DMS 273 (cell line): Measurements from ENCODE around the gene ZSCAN22.

Experiments used
- DNase-seq: peaks from one replicate; lab custom pipeline; 2025; ENCODE audit not compliant: unreplicated experiment; lab: John Stamatoyannopoulos, UW

ZSCAN22 gene

DNA sequence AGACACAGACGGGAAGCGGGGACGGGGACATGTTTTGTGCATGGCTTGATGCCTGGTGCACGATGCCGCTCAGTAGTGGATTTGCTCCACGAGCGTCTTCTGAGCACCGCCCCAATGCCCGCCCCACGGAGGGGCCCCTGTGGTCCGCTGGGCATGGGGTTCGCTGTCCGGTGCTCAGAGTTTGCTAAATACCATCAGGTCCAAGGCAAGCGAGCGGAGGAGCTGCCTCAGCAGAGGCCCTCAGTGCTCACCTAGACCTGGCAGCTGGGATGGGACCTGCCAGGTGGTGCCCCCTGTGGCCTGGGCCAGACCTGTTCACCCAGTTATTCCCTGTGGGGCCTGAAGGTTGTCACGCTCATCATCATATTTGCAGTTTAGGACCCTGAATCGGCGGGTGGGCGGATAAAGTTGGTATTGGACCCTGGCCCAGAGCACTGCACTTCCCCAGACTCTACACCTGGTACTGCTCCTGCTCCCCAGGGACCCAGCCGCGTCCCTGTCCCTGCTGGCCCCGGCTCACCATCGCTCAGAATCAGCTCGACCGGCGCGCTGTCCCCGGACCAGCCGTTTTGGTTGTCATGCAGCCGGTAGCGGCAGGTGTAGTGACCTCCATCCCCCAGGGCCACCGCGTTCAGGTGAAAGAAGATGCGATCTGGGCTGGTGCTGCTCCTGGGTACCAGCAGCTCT is 24.2 kb downstream of the ZSCAN22 start:
- no peak for DNase-seq

DNA sequence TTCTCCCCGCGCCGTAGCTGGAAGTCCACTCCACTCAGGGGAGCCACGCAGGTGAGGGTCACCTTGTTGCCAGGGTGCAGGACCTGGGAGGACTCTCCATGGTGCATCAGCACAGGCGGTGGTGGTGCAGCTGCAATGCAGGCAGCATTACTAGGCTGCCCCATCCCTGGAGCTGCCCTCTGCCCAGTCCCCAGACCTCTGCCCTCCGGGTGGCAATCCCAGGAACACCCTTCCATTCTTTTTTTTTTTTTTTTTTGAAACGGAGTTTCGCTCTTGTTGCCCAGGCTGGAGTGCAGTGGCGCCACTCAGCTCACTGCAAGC is 24.7 kb downstream of the ZSCAN22 start:
- DNase-seq: no peak

DNA sequence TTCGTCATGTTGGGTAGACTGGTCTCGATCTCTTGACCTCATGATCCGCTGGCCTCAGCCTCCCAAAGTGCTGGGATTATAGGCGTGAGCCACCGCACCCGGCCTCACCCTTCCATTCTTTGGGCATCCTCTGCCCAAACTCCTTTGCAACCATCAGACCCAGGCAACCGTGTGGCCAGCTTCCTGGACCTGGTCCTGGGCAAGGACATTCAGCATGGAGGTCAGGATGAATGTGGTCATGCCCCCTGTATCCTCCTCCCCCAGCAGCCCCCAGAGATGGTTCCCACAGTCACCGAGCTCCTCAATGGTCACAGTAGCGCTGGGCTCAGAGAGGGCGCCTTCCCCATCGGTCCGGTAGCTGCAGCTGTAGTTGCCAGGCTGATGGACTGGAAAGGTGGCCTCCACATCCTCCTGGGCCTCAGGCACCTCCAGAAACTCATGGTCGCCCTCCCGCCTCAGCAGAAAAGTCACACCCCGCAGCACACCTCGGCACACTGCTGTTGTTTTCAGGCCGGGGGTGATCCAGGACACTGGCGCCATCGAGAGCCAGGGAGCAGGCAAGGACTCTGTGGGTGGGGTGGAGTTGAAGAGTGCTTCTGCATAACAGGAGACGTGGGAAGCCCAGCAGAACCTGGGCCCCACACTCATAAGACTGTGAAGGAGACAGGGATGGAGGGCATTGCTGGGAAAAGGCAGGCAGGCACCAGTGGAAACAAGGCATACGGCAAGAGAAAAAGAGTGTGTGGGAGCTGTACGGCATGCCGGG is 25.4 kb downstream of the ZSCAN22 start:
- no peak for DNase-seq

DNA sequence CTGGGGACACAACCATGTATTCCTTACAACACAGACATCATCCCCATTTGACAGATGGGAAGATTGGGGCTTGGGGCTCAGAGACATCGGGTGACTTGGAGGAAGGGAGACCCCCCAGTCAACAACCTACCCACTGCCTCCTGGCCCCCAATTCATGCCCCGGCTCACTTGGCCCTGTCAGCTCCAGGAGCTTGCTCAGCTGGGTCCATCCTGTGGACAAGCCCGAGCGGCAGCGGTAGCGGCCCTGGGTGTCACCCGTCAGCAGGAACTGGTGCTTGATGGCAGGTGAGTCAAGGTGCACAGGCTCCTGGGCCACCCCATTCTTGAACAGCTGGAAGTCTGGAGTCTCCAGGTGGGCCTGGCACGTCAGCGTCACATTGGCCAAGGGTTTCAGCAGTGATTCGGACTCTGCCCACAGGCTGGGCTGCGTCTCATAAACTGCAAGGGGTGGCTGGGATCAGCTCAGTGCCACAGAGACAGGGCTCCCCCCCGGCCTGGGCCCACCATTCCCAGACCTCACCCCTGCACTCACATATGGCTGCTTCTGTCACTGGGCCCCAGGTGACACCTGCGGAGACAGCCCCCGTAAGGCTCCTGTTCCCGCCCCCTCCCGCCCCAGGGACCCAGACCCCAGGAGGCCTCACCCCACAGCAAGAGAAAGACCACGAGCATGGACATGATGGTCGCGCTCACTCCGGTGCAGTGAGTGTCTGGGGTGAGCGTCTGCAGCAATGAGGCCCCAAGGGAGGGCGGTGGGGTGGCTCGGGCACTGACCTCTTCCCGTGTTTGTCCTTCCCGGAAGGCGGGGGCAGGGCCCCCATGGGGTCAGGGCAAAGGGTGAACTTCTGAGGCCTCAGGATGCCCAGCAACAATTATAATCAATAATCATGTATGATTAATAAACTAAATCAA is 26.2 kb downstream of the ZSCAN22 start, which contains the start of gene A1BG:
Gene A1BG, minus strand, starts transcription at position 733 of the 912 bp plus-strand sequence. Its CDS starts 55 bp downstream, at position 678.
- no peak for DNase-seq

DNA sequence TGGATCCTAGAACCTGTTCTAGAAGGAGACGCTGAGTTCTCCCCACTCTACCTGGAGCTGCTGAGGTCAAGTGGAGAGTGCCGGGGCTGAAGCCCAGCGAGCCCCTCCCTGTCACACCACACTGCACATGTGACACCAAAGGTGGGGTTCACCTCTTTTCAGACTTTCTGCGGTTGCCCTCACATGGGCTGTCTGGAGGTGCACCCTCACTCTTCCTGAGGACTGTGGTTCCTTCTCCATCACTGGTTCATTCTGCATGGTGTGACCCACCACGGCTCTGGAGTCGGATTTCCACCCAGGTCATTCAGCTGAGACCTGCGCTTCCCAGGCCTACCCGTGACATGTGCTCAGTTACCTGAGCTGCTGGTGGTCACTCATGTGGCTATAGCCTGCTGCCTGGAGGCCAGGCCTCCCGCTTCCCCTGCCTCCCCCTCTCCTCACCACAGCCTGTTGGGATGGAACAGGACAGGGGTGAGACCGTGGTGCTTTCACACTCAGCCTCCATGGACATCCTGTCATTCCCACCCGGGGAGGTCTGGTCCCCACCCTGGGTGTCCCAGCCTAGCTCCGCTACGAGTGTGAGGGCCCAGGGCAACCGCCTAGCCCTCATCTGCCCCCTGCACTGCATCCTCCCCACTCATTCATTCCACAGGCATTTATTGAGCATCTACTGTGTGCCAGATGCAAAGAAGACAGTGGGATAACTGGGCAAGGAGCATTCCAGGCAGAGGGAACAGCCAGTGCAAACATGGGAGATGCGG is 27.1 kb downstream of the ZSCAN22 start:
- no peak for DNase-seq

DNA sequence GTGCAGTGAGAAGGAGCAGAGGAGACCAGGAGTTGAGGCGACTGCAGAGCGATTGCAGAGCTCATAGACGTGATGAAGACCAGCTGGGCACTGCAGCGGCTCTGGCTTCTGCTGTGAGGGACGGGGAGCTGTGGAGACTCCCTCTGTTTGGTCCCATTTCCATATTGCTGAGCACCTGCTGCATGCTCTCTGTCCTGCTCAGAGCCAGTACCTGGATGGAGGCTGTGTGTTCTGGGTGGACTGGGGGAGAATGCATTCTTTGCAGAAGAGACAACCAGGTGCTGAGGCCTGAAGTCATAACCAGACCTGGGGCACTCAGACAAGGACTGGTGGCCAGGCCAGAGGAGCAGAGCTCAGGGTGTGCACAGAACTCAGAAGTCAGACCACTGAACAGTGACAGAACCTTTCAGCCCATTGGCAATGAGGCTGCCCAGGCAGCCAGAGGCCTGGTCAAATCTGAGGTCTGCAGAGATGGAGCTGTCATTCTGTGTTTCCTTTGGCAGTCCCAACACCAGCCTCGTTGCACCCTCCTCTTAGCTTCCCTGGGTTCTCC is 27.8 kb downstream of the ZSCAN22 start:
- DNase-seq: no peak

DNA sequence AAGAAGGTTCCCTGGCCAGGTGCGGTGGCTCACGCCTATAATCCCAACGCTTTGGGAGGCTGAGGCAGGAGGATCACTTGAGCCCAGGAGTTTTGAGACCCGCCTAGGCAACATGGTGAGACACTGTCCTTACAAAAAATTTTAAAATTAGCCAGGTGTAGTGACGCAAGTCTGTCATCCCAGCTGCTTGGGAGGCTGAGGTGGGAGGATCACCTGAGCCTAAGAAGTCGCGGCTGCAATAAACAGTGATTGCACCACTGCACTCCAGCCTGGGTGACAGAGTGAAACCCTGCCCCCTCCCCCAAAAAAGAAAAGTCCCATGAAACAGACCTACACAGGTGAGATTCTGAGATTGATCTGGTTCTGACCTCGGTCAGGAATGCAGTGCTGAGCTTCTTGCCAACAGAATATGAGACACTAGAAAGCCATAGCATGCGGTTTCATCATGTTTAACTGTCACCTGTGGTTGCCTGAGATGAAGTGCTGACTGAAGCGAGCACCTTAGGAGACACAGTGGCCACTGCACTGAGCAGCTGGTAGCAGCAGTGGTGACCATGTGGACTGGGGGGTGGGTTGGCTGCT is 28.5 kb downstream of the ZSCAN22 start:
- DNase-seq: no peak

DNA sequence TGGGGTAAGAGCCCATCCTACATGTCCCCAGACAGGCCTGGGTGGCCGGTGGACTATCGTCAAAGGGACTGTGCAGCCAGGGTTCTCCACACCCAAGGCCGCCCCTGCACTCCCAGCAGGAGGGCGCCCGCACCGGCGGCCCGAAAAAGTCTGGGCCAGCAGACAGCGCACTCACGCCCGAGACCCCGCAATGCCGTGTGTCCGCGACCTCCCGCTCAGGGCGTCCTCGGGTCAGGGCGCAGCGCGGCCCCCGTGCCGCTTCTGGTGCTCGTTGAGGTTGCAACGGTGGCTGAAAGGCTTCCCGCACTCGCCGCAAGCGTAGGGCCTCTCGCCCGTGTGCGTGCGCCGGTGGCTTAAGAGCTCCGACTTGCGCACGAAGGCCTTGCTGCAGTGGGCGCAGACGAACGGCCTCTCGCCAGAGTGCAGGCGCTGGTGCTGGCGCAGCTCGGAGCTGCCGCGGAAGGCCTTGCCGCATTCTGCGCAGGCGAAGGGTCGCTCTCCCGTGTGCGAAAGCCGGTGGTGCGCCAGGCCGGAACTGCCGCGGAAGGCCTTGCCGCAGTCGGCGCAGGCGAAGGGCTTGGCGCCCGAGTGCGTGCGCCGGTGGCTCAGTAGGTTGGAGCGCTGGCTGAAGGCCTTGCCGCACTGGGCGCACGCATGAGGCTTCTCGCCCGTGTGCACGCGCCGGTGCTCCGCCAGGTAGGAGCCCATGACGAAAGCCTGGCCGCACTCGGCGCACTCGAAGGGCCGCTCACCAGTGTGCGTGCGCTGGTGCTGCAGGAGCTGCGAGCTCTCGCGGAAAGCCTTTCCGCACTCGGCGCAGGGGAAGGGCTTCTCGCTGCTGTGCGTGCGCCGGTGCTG is 29.3 kb downstream of the ZSCAN22 start:
- DNase-seq: no peak

DNA sequence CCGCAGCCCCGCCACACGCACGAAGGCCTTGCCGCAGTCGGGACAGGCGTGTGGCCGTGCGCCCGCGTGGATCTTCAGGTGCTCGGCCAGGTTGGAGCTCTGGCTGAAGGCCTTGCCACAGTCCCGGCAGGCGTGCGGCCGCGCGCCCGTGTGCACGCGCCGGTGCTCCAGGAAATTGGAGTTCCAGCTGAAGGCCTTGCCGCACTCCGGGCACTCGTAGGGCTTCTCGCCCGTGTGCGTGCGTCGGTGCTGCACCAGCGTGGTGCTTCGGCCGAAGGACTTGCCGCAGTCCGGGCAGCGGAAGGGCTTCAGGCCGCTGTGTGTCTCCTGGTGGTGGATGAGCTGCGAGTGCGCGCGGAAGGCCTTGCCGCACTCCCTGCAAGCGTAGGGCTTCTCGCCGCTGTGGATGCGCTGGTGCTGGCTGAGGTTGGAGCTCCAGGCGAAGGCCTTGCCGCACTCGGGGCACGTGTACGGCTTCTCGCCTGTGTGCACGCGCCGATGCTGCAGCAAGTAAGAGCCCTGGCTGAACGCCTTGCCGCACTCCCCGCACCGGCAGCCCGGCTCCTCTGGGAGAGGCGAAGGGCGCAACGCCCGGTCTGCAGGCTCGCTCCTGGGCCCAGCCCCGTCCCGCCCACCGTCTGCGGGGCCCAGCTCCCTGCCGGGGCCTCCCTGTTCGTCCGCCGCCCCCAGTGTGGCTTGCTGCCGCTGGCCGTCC is 30.1 kb downstream of the ZSCAN22 start:
- no peak for DNase-seq

DNA sequence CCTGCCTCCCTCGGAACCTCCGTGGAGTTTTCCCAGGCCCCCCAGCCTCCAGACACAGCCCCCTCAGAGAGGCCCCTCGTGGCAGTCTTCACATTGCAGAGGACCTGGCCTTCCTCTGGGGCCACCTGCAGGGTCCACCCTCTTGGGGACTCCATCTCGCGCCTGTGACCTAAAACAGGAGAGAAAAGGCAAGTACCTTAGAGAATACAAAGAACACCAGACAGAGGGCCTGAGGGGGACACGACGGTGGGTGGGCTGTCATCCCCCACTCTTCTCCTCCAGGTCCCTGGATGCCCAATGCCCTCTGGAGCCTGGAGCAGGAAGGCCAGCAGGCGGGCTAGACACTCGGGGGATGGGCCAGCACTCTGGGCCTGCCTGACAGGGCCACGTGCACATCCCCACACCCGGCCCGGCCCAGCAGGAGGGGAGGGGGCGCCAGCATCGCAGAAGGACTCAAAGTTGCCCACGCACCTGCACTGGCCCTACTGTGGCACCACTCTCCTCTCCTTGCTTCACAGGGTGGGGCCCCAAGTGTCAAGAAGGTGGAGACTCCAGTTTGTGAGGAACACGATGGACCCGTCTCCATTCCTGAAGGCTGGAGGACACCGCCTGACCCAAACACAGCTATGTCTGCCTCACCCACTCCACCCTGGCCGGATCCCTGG is 30.8 kb downstream of the ZSCAN22 start:
- no peak for DNase-seq

DNA sequence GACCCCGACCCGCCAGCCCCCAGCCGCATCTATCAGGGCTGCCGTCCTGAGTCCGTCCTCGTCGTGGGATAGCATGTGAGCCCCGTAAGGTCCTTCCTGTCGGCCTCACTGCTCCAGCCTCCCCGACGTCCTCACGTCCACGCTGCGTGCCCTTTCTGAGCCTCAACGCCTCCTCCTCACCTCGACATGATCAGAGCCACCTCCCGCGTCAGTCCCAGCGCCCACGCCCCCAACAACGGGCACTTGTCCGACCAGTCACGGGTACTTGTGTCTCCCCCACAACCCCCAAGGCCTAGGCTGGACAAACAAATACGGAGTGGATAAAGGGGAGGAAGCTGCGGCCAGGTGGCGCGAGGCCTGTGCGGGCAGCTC is 35.1 kb downstream of the ZSCAN22 start:
- DNase-seq: peak; percentile 83

DNA sequence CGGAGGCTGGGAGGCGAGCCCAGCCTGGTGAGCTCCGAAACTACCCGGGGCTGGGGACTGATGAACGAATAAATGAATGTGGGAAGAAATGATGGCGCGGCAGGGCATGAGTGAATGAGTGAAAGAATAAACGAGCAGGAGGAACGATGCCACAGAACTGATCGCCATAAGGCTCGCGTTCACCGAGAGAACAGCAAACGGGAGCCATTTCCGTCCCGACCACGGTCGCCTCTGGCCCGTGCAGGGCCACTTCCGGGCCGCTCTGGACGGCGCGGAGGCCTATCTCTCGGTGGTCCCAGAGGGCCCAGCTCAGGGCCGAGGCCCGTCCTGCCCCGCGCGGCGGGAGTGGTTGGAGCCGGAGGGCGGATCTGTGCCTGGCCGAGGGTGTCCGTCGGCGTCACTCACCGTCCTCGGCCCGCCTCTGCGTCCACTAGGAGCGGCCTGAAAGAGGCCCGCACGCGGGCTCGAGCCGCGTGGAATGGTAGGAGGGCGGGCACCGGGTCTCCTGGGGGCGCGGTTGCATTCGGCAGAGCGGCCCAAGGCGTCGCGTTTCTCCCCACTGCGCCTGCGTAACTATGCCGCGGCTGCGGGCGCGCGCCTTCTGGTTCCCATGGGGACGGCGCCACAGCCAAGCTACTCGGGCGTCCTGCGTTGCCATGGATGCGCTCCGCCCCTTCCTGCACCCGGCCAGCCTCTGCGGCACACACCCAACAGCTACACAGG is 35.6 kb downstream of the ZSCAN22 start, which contains the start of gene ZNF497:
Gene ZNF497, minus strand, starts transcription at position 480 of the 723 bp plus-strand sequence. CDS start 5,116 bp downstream, outside the sequence.
- peak; percentile 98 for DNase-seq

DNA sequence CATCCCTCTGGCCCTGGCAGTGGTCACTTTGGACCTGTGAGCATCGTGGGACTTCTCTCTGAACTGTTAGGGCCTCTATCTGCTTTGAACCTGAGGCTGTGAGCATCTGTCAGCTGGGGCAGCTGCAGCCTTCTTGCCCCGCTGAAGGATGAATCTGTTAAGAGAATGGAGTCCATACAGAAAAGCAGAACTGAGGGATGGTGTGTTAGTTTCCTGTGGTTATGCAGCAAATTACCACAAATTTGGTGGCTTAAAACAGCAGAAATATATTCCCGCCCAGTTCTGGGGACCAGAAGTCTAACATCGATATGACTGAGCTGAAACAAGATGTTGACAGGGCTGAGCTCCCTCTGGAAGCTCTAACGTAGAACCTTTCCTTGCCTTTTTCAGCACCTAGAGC is 37.4 kb downstream of the ZSCAN22 start:
- no peak for DNase-seq

DNA sequence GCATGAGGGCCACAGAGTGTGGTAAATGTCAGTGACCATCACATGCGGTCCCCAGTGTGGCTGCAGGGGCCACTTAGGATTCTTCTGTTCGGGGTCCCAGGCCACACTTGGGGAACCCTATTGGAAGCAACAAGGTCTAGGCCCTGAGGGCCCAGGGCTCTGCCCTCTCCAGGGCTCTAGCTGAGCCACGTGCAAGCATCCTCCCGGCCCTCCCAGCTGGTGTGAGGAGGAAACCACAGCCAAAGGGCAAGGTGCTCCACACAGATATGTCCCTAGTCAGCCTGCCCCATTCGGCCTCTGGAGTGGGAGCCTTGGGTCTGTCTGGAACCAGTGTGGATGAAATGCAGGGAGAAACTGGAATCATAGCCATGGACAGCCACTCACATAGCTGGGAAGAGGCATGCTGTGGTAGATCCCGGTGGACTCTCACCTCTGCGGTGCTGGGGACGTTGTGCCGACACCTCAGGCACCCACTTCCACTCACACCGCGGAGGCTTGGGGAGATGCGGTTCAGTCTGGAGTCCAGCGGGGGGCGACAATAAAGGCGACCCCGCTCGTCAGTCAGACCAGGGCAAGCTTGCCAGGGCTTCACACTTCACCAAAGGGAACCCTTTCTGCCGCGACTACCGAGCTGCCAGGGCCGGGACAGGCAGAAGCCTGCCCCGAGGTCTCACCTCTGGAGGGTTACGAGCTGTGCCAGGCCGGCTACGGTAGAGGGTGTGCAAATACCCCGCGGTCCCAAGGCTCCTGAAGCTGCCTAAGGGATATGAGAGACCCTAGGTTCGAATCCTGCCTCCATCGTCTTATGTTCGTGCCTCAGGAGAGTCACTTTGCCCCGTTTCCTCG is 40.0 kb downstream of the ZSCAN22 start:
- no peak for DNase-seq

DNA sequence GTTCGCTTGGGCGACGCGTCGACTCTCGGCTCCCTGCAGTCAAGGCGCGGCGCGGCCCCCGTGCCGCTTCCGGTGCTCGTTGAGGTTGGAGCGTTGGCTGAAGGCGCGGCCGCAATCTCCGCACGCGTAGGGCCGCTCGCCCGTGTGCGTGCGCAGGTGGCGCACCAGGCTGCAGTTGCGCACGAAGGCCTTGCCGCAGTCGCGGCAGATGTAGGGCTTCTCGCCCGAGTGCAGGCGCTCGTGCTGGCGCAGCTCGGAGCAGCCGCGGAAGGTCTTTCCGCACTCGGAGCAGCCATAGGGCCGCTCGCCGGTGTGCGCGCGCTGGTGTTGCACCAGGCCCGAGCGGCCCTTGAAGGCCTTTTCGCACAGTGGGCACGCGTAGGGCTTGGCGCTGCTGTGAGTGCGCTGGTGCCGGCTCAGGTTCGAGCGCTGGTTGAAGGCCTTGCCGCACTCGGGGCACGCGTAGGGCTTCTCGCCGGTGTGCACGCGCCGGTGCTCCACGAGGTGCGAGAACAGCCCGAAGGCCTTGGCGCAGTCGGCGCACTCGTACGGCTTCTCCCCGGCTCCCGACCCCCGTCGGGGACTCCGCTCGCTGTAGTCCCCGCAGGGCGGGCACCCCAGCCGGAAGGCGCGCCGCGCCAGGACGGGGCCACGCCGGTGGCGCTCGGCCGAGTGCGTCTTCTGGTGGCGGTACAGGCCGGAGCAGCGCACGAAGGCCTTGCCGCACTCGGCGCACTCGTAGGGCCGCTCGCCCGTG is 41.1 kb downstream of the ZSCAN22 start:
- DNase-seq: no peak
